ENCODE data around the gene MAGI2.

The MAGI2 gene

GRCh38 chr7:78234634-78235033, 1218.8 kb downstream of the MAGI2 start:
- Histone ChIP-seq H3K4me2 (ENCODE audit: low read depth, low read length, poor library complexity, severe bottlenecking) (no peak overlapping the region), H3K9ac (ENCODE audit: low read length) (no peak overlapping the region), H3K9me2 (replicated peaks; ENCODE audit: insufficient read depth, low read length) (no peaks in the 10 kb centered on the region), H2AFZ (ENCODE audit: low read depth, low read length, severe bottlenecking) (no peak overlapping the region), H3K36me3 (ENCODE audit: low read length) (no peaks in the 10 kb centered on the region), H4K20me1 (ENCODE audit: low read depth, low read length) (no peaks in the 10 kb centered on the region), H3K27ac (ENCODE audit: low read depth, low read length) (no peak overlapping the region), H3K27me3 (ENCODE audit: low read length) (no peaks in the 10 kb centered on the region), H3K4me3 (ENCODE audit: insufficient read depth, low read length, poor library complexity, severe bottlenecking) (no peak overlapping the region), H3K79me2 (ENCODE audit: insufficient read depth, low read length) (no peaks in the 10 kb centered on the region), H3F3A (ENCODE audit: insufficient read depth) (no peaks in the 10 kb centered on the region), H3K9me3 (ENCODE audit: insufficient read depth, low read length) (no peaks in the 10 kb centered on the region)
- TF ChIP-seq EZH2phosphoT487 (conservative IDR thresholded peaks at IDR 0.05; ENCODE audit: low read length) (no peak), CTCF (IDR thresholded peaks at IDR 0.05; ENCODE audit: insufficient read depth, low read length, poor library complexity, severe bottlenecking) (no peak)

GRCh38 chr7:78232806-78233205, 1220.7 kb downstream of the MAGI2 start:
- no peak overlapping the region for H2AFZ ChIP-seq (ENCODE audit: low read depth, low read length, severe bottlenecking)
- TF ChIP-seq EZH2phosphoT487 (conservative IDR thresholded peaks at IDR 0.05; ENCODE audit: low read length) = no peak
- no peaks in the 10 kb centered on the region for H3K27me3 ChIP-seq (ENCODE audit: low read length)
- H3K9me3 ChIP-seq (ENCODE audit: insufficient read depth, low read length) = no peaks in the 10 kb centered on the region
- H4K20me1 ChIP-seq (ENCODE audit: low read depth, low read length) = no peaks in the 10 kb centered on the region
- H3K9me2 ChIP-seq (replicated peaks; ENCODE audit: insufficient read depth, low read length) = no peaks in the 10 kb centered on the region
- no peak overlapping the region for H3K4me2 ChIP-seq (ENCODE audit: low read depth, low read length, poor library complexity, severe bottlenecking)
- H3F3A ChIP-seq (ENCODE audit: insufficient read depth) = no peaks in the 10 kb centered on the region
- no peaks in the 10 kb centered on the region for H3K79me2 ChIP-seq (ENCODE audit: insufficient read depth, low read length)
- H3K36me3 ChIP-seq (ENCODE audit: low read length) = no peaks in the 10 kb centered on the region
- no peak overlapping the region for H3K27ac ChIP-seq (ENCODE audit: low read depth, low read length)
- no peak overlapping the region for H3K4me3 ChIP-seq (ENCODE audit: insufficient read depth, low read length, poor library complexity, severe bottlenecking)
- no peak overlapping the region for H3K9ac ChIP-seq (ENCODE audit: low read length)

GRCh38 chr7:78226059-78226719, 1227.3 kb downstream of the MAGI2 start:
- Histone ChIP-seq H3K4me3 (ENCODE audit: insufficient read depth, low read length, poor library complexity, severe bottlenecking) (no peak overlapping the region), H3K27ac (ENCODE audit: low read depth, low read length) (no peak overlapping the region), H3F3A (ENCODE audit: insufficient read depth) (no peaks in the 10 kb centered on the region), H3K4me2 (ENCODE audit: low read depth, low read length, poor library complexity, severe bottlenecking) (no peak overlapping the region), H3K9ac (ENCODE audit: low read length) (no peak overlapping the region), H3K9me3 (ENCODE audit: insufficient read depth, low read length) (no peaks in the 10 kb centered on the region), H3K27me3 (ENCODE audit: low read length) (no peaks in the 10 kb centered on the region), H4K20me1 (ENCODE audit: low read depth, low read length) (no peaks in the 10 kb centered on the region), H3K9me2 (replicated peaks; ENCODE audit: insufficient read depth, low read length) (no peaks in the 10 kb centered on the region), H2AFZ (ENCODE audit: low read depth, low read length, severe bottlenecking) (no peak overlapping the region), H3K36me3 (ENCODE audit: low read length) (no peaks in the 10 kb centered on the region), H3K79me2 (ENCODE audit: insufficient read depth, low read length) (no peaks in the 10 kb centered on the region)
- TF ChIP-seq CTCF (IDR thresholded peaks at IDR 0.05; ENCODE audit: insufficient read depth, low read length, poor library complexity, severe bottlenecking) (peak; percentile 39), EZH2phosphoT487 (conservative IDR thresholded peaks at IDR 0.05; ENCODE audit: low read length) (no peak)

- Histone ChIP-seq H3K4me2 (ENCODE audit: low read depth, low read length, poor library complexity, severe bottlenecking) (no peak overlapping the region), H3K79me2 (ENCODE audit: insufficient read depth, low read length) (no peaks in the 10 kb centered on the region), H3K9me2 (replicated peaks; ENCODE audit: insufficient read depth, low read length) (no peaks in the 10 kb centered on the region), H3K9me3 (ENCODE audit: insufficient read depth, low read length) (no peaks in the 10 kb centered on the region), H3K27me3 (ENCODE audit: low read length) (no peaks in the 10 kb centered on the region), H3K9ac (ENCODE audit: low read length) (no peak overlapping the region), H3K27ac (ENCODE audit: low read depth, low read length) (no peak overlapping the region), H2AFZ (ENCODE audit: low read depth, low read length, severe bottlenecking) (no peak overlapping the region), H3K36me3 (ENCODE audit: low read length) (no peaks in the 10 kb centered on the region), H3K4me3 (ENCODE audit: insufficient read depth, low read length, poor library complexity, severe bottlenecking) (no peak overlapping the region), H3F3A (ENCODE audit: insufficient read depth) (no peaks in the 10 kb centered on the region), H4K20me1 (ENCODE audit: low read depth, low read length) (no peaks in the 10 kb centered on the region)
- TF ChIP-seq EZH2phosphoT487 (conservative IDR thresholded peaks at IDR 0.05; ENCODE audit: low read length) (no peak), CTCF (IDR thresholded peaks at IDR 0.05; ENCODE audit: insufficient read depth, low read length, poor library complexity, severe bottlenecking) (no peak)
Observed at GRCh38 chr7:78225534-78225933, 1227.9 kb downstream of the MAGI2 start.
